Subcutaneous abdominal adipose tissue (tissue), 5 donors: ENCODE data around the gene DNAJC1.
"Not testable (repeated sequence)": the region's sequence is repeated elsewhere in the genome, so short reads cannot be mapped to it uniquely, and the experiment has no call there.

Source experiments
- H3K27ac ChIP-seq: one replicate; pipeline ENCODE4 v1.7.0; 2013; ENCODE audit warnings: low read depth, mild to moderate bottlenecking, inconsistent platforms, low read length, moderate library complexity
- H3K27me3 ChIP-seq, 5 donors: one replicate each; pipeline ENCODE4 v1.7.0; 2013; ENCODE audit warnings: low read length in 5 of 5, inconsistent platforms in 1 of 5; ENCODE audit not compliant: control insufficient read depth in 5 of 5, insufficient read depth in 4 of 5
- H3K36me3 ChIP-seq, 5 donors: one replicate each; pipeline ENCODE4 v1.7.0; 2013; ENCODE audit warnings: low read length in 5 of 5; ENCODE audit not compliant: control insufficient read depth in 5 of 5, insufficient read depth in 5 of 5
- H3K4me1 ChIP-seq, 5 donors: one replicate each; pipeline ENCODE4 v1.7.0; 2013; ENCODE audit warnings: low read length in 5 of 5, mild to moderate bottlenecking in 3 of 5, moderate library complexity in 1 of 5; ENCODE audit not compliant: control insufficient read depth in 5 of 5, insufficient read depth in 5 of 5
- H3K4me3 ChIP-seq, 5 donors: one replicate each; pipeline ENCODE4 v1.7.0; 2013; ENCODE audit warnings: low read length in 5 of 5, low read depth in 1 of 5
- H3K9ac ChIP-seq, 5 donors: one replicate each; pipeline ENCODE4 v1.7.0; 2013; ENCODE audit warnings: low read length in 5 of 5, mild to moderate bottlenecking in 4 of 5, moderate library complexity in 3 of 5
- H3K9me3 ChIP-seq, 5 donors: one replicate each; pipeline ENCODE4 v1.7.0; 2013; ENCODE audit warnings: low read length in 5 of 5; ENCODE audit not compliant: control insufficient read depth in 5 of 5
- donor health status: healthy.
- donor health status: healthy.
- donor health status: healthy.
- donor health status: healthy.
- donor health status: healthy.

The DNAJC1 gene

GRCh38 chr10:22029445-22030236 is 26.1 kb upstream of the DNAJC1 start:
- no peak overlapping the region for H3K27ac ChIP-seq
- H3K27me3 ChIP-seq, result peaks cover 0 to 3% (median 0%) of the 10 kb centered on the region in 5 donors

GRCh38 chr10:22027364-22028238 is 24.1 kb upstream of the DNAJC1 start:
- H3K4me1 ChIP-seq, result peaks cover 0 to 4% (median 0%) of the 10 kb centered on the region in 5 donors
- H3K9me3 ChIP-seq, result peaks cover 0 to 4% (median 0%) of the 10 kb centered on the region in 5 donors

More at GRCh38 chr10:22029445-22030236, 26.1 kb upstream of the DNAJC1 start:
- Histone ChIP-seq H3K4me3 (no peak overlapping the region), H3K9me3 (peaks cover 0 to 4% (median 0%) of the 10 kb centered on the region in 5 donors), H3K9ac (no peak overlapping the region), H3K4me1 (no peaks in the 10 kb centered on the region), H3K36me3 (no peaks in the 10 kb centered on the region)

GRCh38 chr10:22026287-22026686 is 22.8 kb upstream of the DNAJC1 start:
- Histone ChIP-seq H3K4me1 (peaks cover 0 to 8% (median 0%) of the 10 kb centered on the region in 5 donors), H3K4me3 (no peak overlapping the region), H3K36me3 (no peaks in the 10 kb centered on the region), H3K27me3 (peaks cover 0 to 3% (median 0%) of the 10 kb centered on the region in 5 donors), H3K9me3 (peaks cover 0 to 4% (median 0%) of the 10 kb centered on the region in 5 donors), H3K9ac (no peak overlapping the region), H3K27ac (no peak overlapping the region)

More at GRCh38 chr10:22027364-22028238, 24.1 kb upstream of the DNAJC1 start:
- H3K36me3 ChIP-seq, result no peaks in the 10 kb centered on the region
- H3K27me3 ChIP-seq, result peaks cover 0 to 3% (median 0%) of the 10 kb centered on the region in 5 donors
- no peak overlapping the region for H3K4me3 ChIP-seq
- H3K9ac ChIP-seq, result no peak overlapping the region
- no peak overlapping the region for H3K27ac ChIP-seq

GRCh38 chr10:22023508-22023907 is 20.0 kb upstream of the DNAJC1 start:
- Histone ChIP-seq H3K27me3 (peaks cover 0 to 3% (median 0%) of the 10 kb centered on the region in 5 donors), H3K36me3 (no peaks in the 10 kb centered on the region), H3K9me3 (peaks cover 0 to 4% (median 2%) of the 10 kb centered on the region in 5 donors), H3K4me1 (peaks cover 0 to 8% (median 0%) of the 10 kb centered on the region in 5 donors), H3K27ac (no peak overlapping the region), H3K4me3 (no peak overlapping the region), H3K9ac (no peak overlapping the region)

GRCh38 chr10:22022257-22023032 is 18.9 kb upstream of the DNAJC1 start:
- Histone ChIP-seq H3K9me3 (peaks cover 0 to 2% (median 0%) of the 10 kb centered on the region in 5 donors), H3K4me3 (peak overlapping the region in 4 of 5 donors; percentile 26 to 51 (median 42)), H3K27me3 (peaks cover 0 to 4% (median 0%) of the 10 kb centered on the region in 5 donors), H3K9ac (no peak overlapping the region), H3K36me3 (no peaks in the 10 kb centered on the region), H3K4me1 (peaks cover 0 to 8% (median 0%) of the 10 kb centered on the region in 5 donors), H3K27ac (no peak overlapping the region)

- H3K27ac ChIP-seq, H3K36me3 ChIP-seq: not testable (repeated sequence)
These were observed 17.6 kb upstream of the DNAJC1 start for GRCh38 chr10:22021144-22021543.

GRCh38 chr10:22017283-22018020 is 13.9 kb upstream of the DNAJC1 start:
- H3K9ac ChIP-seq, result no peak overlapping the region
- peaks cover 0 to 5% (median 0%) of the 10 kb centered on the region in 5 donors for H3K4me1 ChIP-seq
- H3K4me3 ChIP-seq, result no peak overlapping the region
- peaks cover 0 to 2% (median 0%) of the 10 kb centered on the region in 5 donors for H3K9me3 ChIP-seq
- peaks cover 0 to 5% (median 0%) of the 10 kb centered on the region in 5 donors for H3K27me3 ChIP-seq
- H3K27ac ChIP-seq, result no peak overlapping the region
- no peaks in the 10 kb centered on the region for H3K36me3 ChIP-seq

More at GRCh38 chr10:22021144-22021543, 17.6 kb upstream of the DNAJC1 start:
- H3K4me3 ChIP-seq, H3K4me1 ChIP-seq, H3K27me3 ChIP-seq, H3K9me3 ChIP-seq, H3K9ac ChIP-seq: not testable (repeated sequence)

- no peaks in the 10 kb centered on the region for H3K4me1 ChIP-seq
- H3K9ac ChIP-seq, result no peak overlapping the region
- peaks cover 0 to 5% (median 0%) of the 10 kb centered on the region in 5 donors for H3K27me3 ChIP-seq
- H3K4me3 ChIP-seq, result no peak overlapping the region
- H3K27ac ChIP-seq, result no peak overlapping the region
- H3K36me3 ChIP-seq, result no peaks in the 10 kb centered on the region
- H3K9me3 ChIP-seq, result peaks cover 0 to 2% (median 0%) of the 10 kb centered on the region in 5 donors
These were observed 12.6 kb upstream of the DNAJC1 start for GRCh38 chr10:22016046-22016705.
